Measurements from ENCODE around the gene F2RL1. TPM values are rescaled to one million over a fixed set of nuclear protein-coding genes. Genes with fewer than 3 reads are reported as not detected.
A peak's percentile ranks its signal among the peaks of the same experiment; 100 is the strongest.
"Not testable (repeated sequence)": the region's sequence is repeated elsewhere in the genome, so short reads cannot be mapped to it uniquely, and the experiment has no call there.

F2RL1 gene
- total RNA-seq, 1 donor from 2014 or later: 7.0 TPM

DNA sequence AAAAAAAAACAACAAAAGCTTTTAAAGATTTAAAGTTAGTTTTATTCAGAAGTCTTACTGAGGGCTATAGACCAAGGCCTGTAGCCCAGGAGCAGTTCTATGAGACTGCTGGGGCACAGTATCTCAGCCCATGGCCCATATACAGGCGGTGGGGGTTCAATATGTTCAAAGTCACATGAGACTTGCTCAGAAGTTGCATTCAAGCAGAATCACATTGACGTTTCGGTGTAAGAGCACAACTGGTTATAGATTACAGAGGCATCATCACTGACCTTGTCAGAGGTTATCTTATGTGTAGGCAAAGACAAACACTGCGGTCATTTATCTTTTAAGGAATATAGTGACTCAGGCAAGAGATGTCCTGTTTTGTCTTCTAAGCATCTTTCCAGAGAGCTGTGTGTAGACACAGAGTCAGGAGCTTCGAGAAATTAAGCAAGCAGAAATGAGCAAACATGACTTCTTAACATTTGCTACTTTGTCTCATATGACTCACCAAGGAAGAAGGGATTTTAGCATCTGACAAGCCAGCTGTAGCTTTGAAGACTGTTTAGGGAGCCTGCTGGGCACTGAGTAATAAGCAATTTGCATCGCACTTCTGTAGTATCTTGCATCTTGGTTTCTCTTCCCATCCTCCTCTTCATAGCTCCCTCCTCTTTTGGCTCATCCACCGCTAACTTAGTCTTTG, 12.9 kb upstream of the F2RL1 start:
- no peak for ATAC-seq
- no peak for DNase-seq (ENCODE audit: low spot score)

DNA sequence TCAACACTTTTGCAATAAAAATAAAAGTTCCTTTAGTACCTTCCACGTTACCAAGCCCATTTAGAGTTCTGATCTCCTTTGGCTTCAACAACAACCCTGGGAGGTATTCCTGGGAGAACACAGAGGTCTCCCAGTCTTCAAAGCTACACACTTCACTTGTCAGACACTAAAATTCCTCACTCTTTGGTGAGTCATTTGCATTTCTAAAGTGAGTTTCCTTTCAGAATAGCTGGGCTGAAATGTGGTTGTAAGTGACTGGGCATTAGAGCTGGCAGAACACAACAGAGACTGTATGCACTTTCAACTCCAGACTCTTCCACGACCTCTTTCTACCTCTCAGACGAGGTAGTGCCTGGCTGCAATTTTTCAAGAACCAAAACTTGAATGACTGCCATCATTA, 11.5 kb upstream of the F2RL1 start:
- ATAC-seq (no peak), DNase-seq (ENCODE audit: low spot score) (no peak)

GRCh38 chr5:76808141-76808691, 10.6 kb upstream of the F2RL1 start:
- ATAC-seq (no peak), DNase-seq (ENCODE audit: low spot score) (no peak)

- no peak for ATAC-seq
- no peak for DNase-seq (ENCODE audit: low spot score)
Observed at GRCh38 chr5:76809141-76809540, 9.7 kb upstream of the F2RL1 start.

GRCh38 chr5:76810236-76810635, 8.6 kb upstream of the F2RL1 start:
- DNase-seq (ENCODE audit: low spot score) (no peak), ATAC-seq (no peak)

DNA sequence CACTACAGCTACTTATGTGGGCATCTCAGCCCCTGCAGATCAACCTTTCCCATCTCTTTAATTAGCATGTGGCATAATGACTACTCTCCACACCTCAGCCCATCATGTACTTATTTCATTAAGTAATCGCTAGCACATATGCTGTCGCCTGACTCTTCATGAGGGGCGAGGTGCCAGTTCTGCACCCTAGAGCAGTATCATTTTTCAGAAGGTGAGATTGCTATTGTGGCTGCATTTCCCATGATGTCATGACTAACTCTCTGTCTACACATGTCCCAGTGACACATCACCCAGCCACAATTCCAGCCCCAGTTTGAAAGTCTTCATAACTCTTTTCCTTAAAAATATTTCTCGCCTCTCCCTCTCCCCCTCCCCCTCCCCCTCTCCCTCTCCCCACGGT, 7.6 kb upstream of the F2RL1 start:
- no peak for DNase-seq (ENCODE audit: low spot score)
- no peak for ATAC-seq

GRCh38 chr5:76812209-76812608, 6.6 kb upstream of the F2RL1 start:
- ATAC-seq: not testable (repeated sequence)

DNA sequence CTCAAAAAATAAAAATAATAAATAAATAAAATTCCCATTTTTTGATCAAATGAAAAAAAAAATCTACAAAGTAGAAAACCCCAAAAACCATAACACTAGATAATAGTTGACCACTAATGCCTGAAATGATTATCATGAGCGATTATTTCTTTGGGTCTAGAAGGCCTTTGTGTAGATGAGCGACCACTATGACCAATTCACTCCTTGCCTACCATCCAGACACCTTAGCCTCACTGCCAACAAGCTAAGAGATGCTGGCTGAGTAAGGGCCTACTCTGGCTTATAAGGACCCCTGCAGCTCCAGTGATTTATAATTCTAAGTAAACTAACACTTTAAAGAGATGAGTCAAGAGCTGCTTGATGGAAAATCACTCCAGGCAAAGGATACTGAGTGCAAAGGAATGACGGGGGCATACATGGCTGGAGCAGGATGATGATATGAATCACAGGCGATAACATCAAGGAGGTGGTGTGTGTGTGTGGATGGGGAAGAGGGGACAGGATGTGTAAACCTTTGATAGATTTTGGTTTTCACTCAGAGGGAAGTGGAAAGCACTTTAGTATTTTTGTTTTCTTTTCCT, 4.8 kb upstream of the F2RL1 start:
- no peak for DNase-seq (ENCODE audit: low spot score)
- ATAC-seq: no peak

More at GRCh38 chr5:76812209-76812608, 6.6 kb upstream of the F2RL1 start:
- DNase-seq (ENCODE audit: low spot score): not testable (repeated sequence)

GRCh38 chr5:76816110-76816831, 2.6 kb upstream of the F2RL1 start:
- ATAC-seq (no peak), DNase-seq (ENCODE audit: low spot score) (no peak)

DNA sequence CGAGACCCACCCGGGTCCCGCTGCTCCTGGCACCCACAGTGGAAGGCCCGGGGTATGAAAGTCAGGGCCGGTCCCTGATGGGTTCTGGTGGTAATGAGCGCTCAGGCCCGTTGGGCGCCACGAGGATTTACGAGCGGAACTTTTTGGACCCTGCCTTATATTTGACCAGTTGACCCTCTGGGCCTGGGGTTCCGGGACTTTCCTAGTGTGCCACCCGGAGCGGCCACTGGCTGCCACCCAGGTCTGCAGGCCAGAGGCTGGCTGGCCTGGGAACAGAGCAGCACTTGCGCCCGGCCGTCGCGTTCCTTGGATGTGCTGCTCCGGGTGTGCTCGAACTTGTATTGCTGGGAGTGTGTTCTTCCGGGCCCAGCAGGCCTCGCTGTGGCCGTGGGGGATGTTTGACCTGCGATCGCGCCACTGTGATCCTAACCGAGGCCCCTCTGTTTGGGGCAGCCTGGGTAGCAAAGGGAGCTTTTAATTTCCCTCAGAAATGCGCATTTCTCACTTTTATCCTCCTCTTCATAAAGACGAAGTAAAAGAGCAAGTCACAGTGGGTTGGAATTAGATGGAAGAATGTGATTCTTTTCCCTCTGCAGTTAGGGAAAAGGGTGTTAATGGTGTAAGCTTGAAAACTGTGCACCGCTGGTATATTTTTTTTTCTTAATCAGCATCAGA, 1.2 kb downstream of the F2RL1 start:
- ATAC-seq (peak; percentile 61), DNase-seq (ENCODE audit: low spot score) (peak; percentile 77)

- ATAC-seq: no peak
- no peak for DNase-seq (ENCODE audit: low spot score)
Observed at GRCh38 chr5:76820526-76820890, 1.7 kb downstream of the F2RL1 start.

GRCh38 chr5:76821136-76821535, 2.3 kb downstream of the F2RL1 start:
- no peak for ATAC-seq
- no peak for DNase-seq (ENCODE audit: low spot score)

DNA sequence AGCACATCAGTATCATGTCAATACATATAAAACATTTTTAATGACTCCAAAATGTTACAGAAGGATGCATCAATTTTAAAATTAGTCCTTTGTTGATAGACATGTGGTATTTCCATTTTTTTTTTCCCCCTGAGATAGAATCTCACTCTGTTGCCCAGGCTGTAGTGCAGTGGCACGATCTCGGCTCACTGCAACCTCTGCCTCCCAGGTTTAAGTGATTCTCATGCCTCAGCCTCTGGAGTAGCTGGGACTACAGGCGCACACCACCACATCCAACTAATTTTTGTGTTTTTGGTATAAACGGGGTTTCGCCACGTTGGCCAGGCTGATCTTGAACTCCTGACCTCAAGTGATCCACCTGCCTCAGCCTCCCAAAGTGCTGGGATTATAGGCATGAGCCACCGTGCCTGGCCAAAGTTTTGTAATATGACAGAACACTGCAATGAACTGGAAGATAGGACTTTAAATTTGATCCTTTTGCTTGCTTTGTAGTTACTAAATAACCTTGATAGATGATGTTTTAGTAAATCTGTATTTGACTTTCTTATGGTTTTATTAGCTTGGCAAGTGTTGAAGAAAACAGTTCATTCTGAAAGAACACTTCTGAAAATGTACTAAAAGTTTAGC, 3.4 kb downstream of the F2RL1 start:
- DNase-seq (ENCODE audit: low spot score) (peak; percentile 65), ATAC-seq (peak; percentile 47)

GRCh38 chr5:76826416-76826815, 7.6 kb downstream of the F2RL1 start:
- DNase-seq (ENCODE audit: low spot score): not testable (repeated sequence)
- peak; percentile 40 for ATAC-seq

GRCh38 chr5:76831110-76831452, 12.3 kb downstream of the F2RL1 start:
- no peak for DNase-seq (ENCODE audit: low spot score)
- peak; percentile 20 for ATAC-seq

- no peak for ATAC-seq
- DNase-seq (ENCODE audit: low spot score): no peak
Observed at GRCh38 chr5:76836181-76836580, 17.4 kb downstream of the F2RL1 start.

DNA sequence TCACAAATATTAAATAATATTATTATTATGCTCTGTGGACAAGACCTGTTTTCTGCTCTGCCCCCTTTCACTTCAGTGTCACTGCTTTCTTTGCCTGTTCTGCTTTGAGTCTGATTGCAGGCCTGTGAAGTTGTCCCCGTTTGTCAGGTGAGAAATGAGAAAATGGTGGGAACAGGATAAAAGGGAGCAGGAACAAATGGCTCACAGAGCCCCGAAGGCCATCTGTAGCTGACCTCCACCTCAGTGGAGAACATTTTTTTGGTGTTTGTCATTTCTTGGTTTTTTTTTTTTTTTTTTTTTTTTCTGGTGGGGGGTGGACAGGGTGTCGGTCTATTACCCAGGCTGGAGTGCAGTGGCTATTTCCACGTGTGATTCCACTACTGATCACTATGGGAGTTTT, 17.8 kb downstream of the F2RL1 start:
- ATAC-seq (no peak), DNase-seq (ENCODE audit: low spot score) (no peak)

DNA sequence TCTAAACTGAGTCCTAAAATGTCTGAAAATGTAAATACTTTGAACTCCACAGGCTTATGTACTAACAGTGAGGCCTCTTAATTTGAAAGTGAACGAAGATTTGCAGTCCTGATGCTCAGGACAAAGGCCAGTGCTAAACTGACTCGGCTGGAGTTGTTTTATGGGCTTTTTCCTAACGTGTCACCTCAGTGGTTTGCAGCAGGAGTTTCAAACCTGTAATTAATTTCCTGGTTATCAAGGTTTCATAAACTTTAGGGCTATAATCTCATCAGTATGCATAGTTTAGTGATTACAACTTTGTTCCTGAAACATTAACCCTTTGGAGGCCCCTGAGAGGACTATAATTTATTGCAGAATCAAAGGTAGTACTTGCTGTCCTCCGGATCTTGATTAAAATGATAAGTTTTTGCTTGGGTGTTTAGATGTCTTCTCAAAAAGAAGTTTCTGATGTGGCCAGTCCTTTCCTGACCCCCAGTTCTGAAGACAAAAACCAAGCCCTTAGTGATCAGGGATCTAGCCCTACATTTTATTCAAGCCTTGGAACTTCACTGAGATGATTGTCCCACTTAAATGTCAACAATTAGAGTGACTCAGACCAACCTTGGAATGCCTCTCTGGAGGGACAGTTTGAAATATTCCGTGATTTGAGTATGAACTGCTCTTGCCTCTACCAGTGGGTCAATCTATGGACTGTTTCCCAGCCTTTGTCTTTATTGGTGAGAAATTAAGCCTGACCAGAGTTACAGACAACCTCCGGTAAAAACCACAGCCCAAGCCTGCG, 19.8 kb downstream of the F2RL1 start:
- peak; percentile 41 for ATAC-seq
- DNase-seq (ENCODE audit: low spot score): no peak

DNA sequence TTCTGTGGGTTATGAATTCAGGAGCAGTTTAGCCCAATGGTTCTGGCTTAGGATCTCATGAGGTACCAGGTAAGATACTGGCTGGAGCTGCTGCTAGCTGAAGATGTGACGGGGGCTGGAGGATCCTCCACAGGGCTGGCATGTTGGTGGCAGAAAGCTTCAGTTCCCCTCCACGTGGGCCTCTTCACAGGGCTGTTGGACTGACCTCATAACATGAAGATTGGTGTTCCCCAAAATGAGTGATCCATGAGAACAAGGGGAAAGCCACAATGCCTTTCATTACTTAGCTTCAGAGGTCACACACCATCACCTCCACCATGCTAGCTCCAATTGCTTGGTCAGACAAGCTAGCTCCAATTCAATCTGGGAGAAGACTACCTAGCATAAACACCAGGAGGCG, 22.5 kb downstream of the F2RL1 start:
- DNase-seq (ENCODE audit: low spot score) (no peak), ATAC-seq (no peak)

DNA sequence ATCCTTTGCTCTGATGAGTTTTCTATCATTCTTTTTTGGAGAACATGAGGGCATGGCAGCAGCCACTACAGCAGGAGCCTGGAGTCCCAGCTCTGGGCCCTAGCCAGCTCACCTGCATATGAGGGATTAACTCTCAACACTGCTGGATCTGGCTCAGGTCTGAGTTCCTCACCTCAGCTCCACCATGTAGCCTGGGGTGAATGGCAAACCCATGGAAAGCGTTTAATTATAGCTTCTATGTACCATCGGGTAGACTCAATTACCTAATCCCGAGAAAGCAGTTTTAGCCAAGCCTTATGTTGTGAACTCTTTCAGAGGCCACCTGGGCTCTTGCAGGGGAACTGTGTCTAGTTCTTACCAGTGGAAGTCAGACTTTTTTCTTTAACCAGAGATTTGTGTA, 27.1 kb downstream of the F2RL1 start:
- ATAC-seq: no peak
- DNase-seq (ENCODE audit: low spot score): no peak
